Fibroblast of lung (primary cell): Measurements from ENCODE around the gene APCDD1L. TPM values are rescaled to one million over a fixed set of nuclear protein-coding genes. Genes with fewer than 3 reads are reported as not detected.

Source experiments
- DNase-seq, 2 donors: peaks; one replicate each; pipeline versions ENCODE4 v3.0.0 to v3.0.0-alpha.2; 2010; ENCODE audit warnings: low read depth in 2 of 2
- H2AFZ ChIP-seq: 2 replicates; pipeline ENCODE4 v1.5.1; 2012; ENCODE audit warnings: low read length, control low read depth, inconsistent platforms
- H3K27ac ChIP-seq: 2 replicates; pipeline ENCODE4 v1.5.1; 2011; ENCODE audit warnings: low read length, control low read depth; ENCODE audit not compliant: insufficient read depth
- H3K27me3 ChIP-seq: 2 replicates; pipeline ENCODE4 v1.5.1; 2011; ENCODE audit warnings: mild to moderate bottlenecking, low read length; ENCODE audit not compliant: control insufficient read depth, insufficient read depth
- H3K36me3 ChIP-seq: 2 replicates; pipeline ENCODE4 v1.5.1; 2011; ENCODE audit warnings: low read length; ENCODE audit not compliant: control insufficient read depth, insufficient read depth
- H3K4me1 ChIP-seq: 2 replicates; pipeline ENCODE4 v1.5.1; 2011; ENCODE audit warnings: low read length; ENCODE audit not compliant: control insufficient read depth, insufficient read depth; ENCODE audit errors: extremely low read depth
- H3K4me2 ChIP-seq: 2 replicates; pipeline ENCODE4 v1.5.1; 2011; ENCODE audit warnings: low read length, control low read depth; ENCODE audit not compliant: insufficient read depth; ENCODE audit errors: extremely low read depth
- H3K4me3 ChIP-seq, 4 experiments: fragments of 200-600 bp in 1 of 4; sonication (generic) in 1 of 4; replicated peaks in 1 of 4; 2 replicates each; pipeline ENCODE4 v1.5.1; 2011 to 2016; ENCODE audit warnings: low read length in 4 of 4, low read depth in 3 of 4, mild to moderate bottlenecking in 3 of 4, control low read depth in 2 of 4, inconsistent platforms in 1 of 4, mixed read lengths in 1 of 4; ENCODE audit not compliant: insufficient read depth in 1 of 4; ENCODE audit errors: control extremely low read depth in 1 of 4
- H3K79me2 ChIP-seq: 2 replicates; pipeline ENCODE4 v1.5.1; 2012; ENCODE audit warnings: mild to moderate bottlenecking, low read length, inconsistent platforms; ENCODE audit not compliant: control insufficient read depth, insufficient read depth
- H3K9ac ChIP-seq: 2 replicates; pipeline ENCODE4 v1.5.1; 2011; ENCODE audit warnings: mild to moderate bottlenecking, low read length, control low read depth; ENCODE audit not compliant: insufficient read depth
- H3K9me3 ChIP-seq: 2 replicates; pipeline ENCODE4 v1.5.1; 2012; ENCODE audit warnings: low read depth, low read length; ENCODE audit not compliant: control insufficient read depth, insufficient read depth
- H4K20me1 ChIP-seq: 2 replicates; pipeline ENCODE4 v1.5.1; 2011; ENCODE audit warnings: low read length; ENCODE audit not compliant: control insufficient read depth, insufficient read depth; ENCODE audit errors: extremely low read depth
- CTCF ChIP-seq, 2 donors: IDR thresholded peaks in 1 of 2; conservative IDR thresholded peaks in 1 of 2; 1 replicate in 1 of 2; 2 replicates in 1 of 2; pipeline ENCODE4 v1.5.1; 2011 to 2012; ENCODE audit warnings: low read length in 2 of 2, control low read depth in 1 of 2, inconsistent platforms in 1 of 2, low read depth in 1 of 2, mild to moderate bottlenecking in 1 of 2
- EZH2 ChIP-seq: IDR thresholded peaks from 2 replicates; pipeline ENCODE4 v1.5.1; 2012; ENCODE audit warnings: low read length, control low read depth, mild to moderate bottlenecking; ENCODE audit errors: missing control alignments
- polyA plus RNA-seq, 2 donors: library from polyadenylated mRNA; depleted of rRNA in 1 of 2; stranded (reverse) in 1 of 2; unstranded in 1 of 2; fragments of >200 nt; gene quantifications; 2 replicates each; pipeline ENCODE4 v1.2.1, GENCODE V29; 2011 to 2012; ENCODE audit warnings: missing spikeins in 1 of 2
- total RNA-seq: library from RNA; depleted of rRNA; stranded (reverse); fragments of >200 nt; gene quantifications from 2 replicates; pipeline ENCODE4 v1.2.1, GENCODE V29; 2014

APCDD1L gene
- total and polyA plus RNA-seq, 2 donors (not counting 1 experiment from before 2014, with no cell fraction given), result 0.18 to 0.99 TPM

- H3K9me3 ChIP-seq, result no peaks in the 10 kb centered on the region
- TF ChIP-seq EZH2 (no peak), CTCF (conservative IDR thresholded peaks at IDR 0.05 in 1 of 2, IDR thresholded peaks at IDR 0.05 in 1 of 2; ENCODE audit: low read depth in 1 of 2, low read length in 2 of 2) (no peak)
- no peaks in the 10 kb centered on the region for H3K36me3 ChIP-seq
- DNase-seq, result no peak
- no peak overlapping the region for H3K4me2 ChIP-seq
- H3K79me2 ChIP-seq, result no peaks in the 10 kb centered on the region
- H4K20me1 ChIP-seq, result no peaks in the 10 kb centered on the region
- H2AFZ ChIP-seq, result no peak overlapping the region
- no peak overlapping the region for H3K9ac ChIP-seq
- H3K4me3 ChIP-seq, result no peak overlapping the region
- no peaks in the 10 kb centered on the region for H3K4me1 ChIP-seq
- H3K27me3 ChIP-seq, result no peaks in the 10 kb centered on the region
- H3K27ac ChIP-seq, result no peak overlapping the region
Measured at GRCh38 chr20:58496429-58496769, 18.8 kb downstream of the APCDD1L start.

- no peaks in the 10 kb centered on the region for H3K4me1 ChIP-seq
- H3K4me2 ChIP-seq, result no peak overlapping the region
- DNase-seq, result no peak
- no peaks in the 10 kb centered on the region for H4K20me1 ChIP-seq
- H3K9ac ChIP-seq, result no peak overlapping the region
- H3K79me2 ChIP-seq, result no peaks in the 10 kb centered on the region
- H3K9me3 ChIP-seq, result no peaks in the 10 kb centered on the region
- TF ChIP-seq CTCF (conservative IDR thresholded peaks at IDR 0.05 in 1 of 2, IDR thresholded peaks at IDR 0.05 in 1 of 2; ENCODE audit: low read depth in 1 of 2, low read length in 2 of 2), result no peak
- no peak for TF ChIP-seq EZH2
- no peak overlapping the region for H3K4me3 ChIP-seq
- H3K36me3 ChIP-seq, result no peaks in the 10 kb centered on the region
- H3K27me3 ChIP-seq, result no peaks in the 10 kb centered on the region
- H3K27ac ChIP-seq, result no peak overlapping the region
- no peak overlapping the region for H2AFZ ChIP-seq
Measured at GRCh38 chr20:58495623-58496428, 19.4 kb downstream of the APCDD1L start.

GRCh38 chr20:58494923-58495622 is 20.1 kb downstream of the APCDD1L start:
- no peak overlapping the region for H3K4me2 ChIP-seq
- H3K4me1 ChIP-seq, result no peaks in the 10 kb centered on the region
- H3K27me3 ChIP-seq, result no peaks in the 10 kb centered on the region
- H3K4me3 ChIP-seq, result no peak overlapping the region
- TF ChIP-seq CTCF (conservative IDR thresholded peaks at IDR 0.05 in 1 of 2, IDR thresholded peaks at IDR 0.05 in 1 of 2; ENCODE audit: low read depth in 1 of 2, low read length in 2 of 2) (no peak), EZH2 (no peak)
- no peaks in the 10 kb centered on the region for H3K79me2 ChIP-seq
- no peak overlapping the region for H3K9ac ChIP-seq
- no peaks in the 10 kb centered on the region for H3K9me3 ChIP-seq
- H3K36me3 ChIP-seq, result no peaks in the 10 kb centered on the region
- DNase-seq, result no peak
- no peak overlapping the region for H2AFZ ChIP-seq
- no peak overlapping the region for H3K27ac ChIP-seq
- H4K20me1 ChIP-seq, result no peaks in the 10 kb centered on the region
